Right atrium auricular region (tissue), 2 donors: ENCODE results near the gene RHOBTB1. TPM values are rescaled to one million over a fixed set of nuclear protein-coding genes. Genes with fewer than 3 reads are reported as not detected.

Experiments
- DNase-seq: peaks from one replicate; pipeline ENCODE4 v3.0.0-alpha.2; 2019; ENCODE audit warnings: low spot score
- H3K27ac ChIP-seq, 2 donors: fragments of 200-600 bp; sonication (generic); 1 replicate in 1 of 2; 2 replicates in 1 of 2; pipeline ENCODE4 v1.5.1; 2016 to 2019
- H3K27me3 ChIP-seq, 2 donors: fragments of 200-600 bp; sonication (generic); one replicate each; pipeline versions ENCODE4 v1.5.1 to v1.6.0; 2017 to 2019
- H3K36me3 ChIP-seq: fragments of 200-600 bp; sonication (generic); one replicate; pipeline ENCODE4 v1.5.1; 2016
- H3K4me1 ChIP-seq, 2 donors: fragments of 200-600 bp; sonication (generic); one replicate each; pipeline versions ENCODE4 v1.5.1 to v1.6.0; 2017 to 2019
- H3K4me3 ChIP-seq, 2 donors: fragments of 200-600 bp; sonication (generic); 1 replicate in 1 of 2; 2 replicates in 1 of 2; pipeline ENCODE4 v1.5.1; 2017 to 2019; ENCODE audit warnings: mild to moderate bottlenecking in 1 of 2, moderate library complexity in 1 of 2
- H3K9me3 ChIP-seq, 2 donors: fragments of 200-600 bp; sonication (generic); one replicate each; pipeline ENCODE4 v1.5.1; 2019
- CTCF ChIP-seq, 2 donors: fragments of 200-600 bp; sonication (generic); IDR thresholded peaks; one replicate each; pipeline ENCODE4 v1.5.1; 2019; ENCODE audit warnings: antibody characterized with exemption in 2 of 2
- total RNA-seq, 2 donors: library from RNA; depleted of rRNA; stranded (reverse); fragments of >200 nt; gene quantifications; one replicate each; pipeline ENCODE4 v1.1.0, GENCODE V29; 2016

RHOBTB1 gene
- total RNA-seq, 2 donors from 2014 or later = 13.2 to 16.8 TPM

GRCh38 chr10:60963441-60964256 lies 19.7 kb upstream of the RHOBTB1 start:
- peaks cover 0 to 23% of the 10 kb centered on the region in 2 donors for H3K4me1 ChIP-seq
- H3K4me3 ChIP-seq = no peak overlapping the region
- peak overlapping the region in 1 of 2 donors; percentile 34 for H3K27ac ChIP-seq
- no peaks in the 10 kb centered on the region for H3K9me3 ChIP-seq
- no peak for TF ChIP-seq CTCF (IDR thresholded peaks at IDR 0.05)
- H3K36me3 ChIP-seq = no peaks in the 10 kb centered on the region
- H3K27me3 ChIP-seq = no peaks in the 10 kb centered on the region
- DNase-seq = no peak

GRCh38 chr10:60962946-60963345 lies 19.0 kb upstream of the RHOBTB1 start:
- Histone ChIP-seq H3K36me3 (no peaks in the 10 kb centered on the region), H3K4me3 (no peak overlapping the region), H3K27me3 (no peaks in the 10 kb centered on the region), H3K4me1 (peaks cover 0 to 23% of the 10 kb centered on the region in 2 donors), H3K27ac (no peak overlapping the region), H3K9me3 (no peaks in the 10 kb centered on the region)
- no peak for TF ChIP-seq CTCF (IDR thresholded peaks at IDR 0.05)
- DNase-seq = no peak

- Histone ChIP-seq H3K27ac (no peak overlapping the region), H3K36me3 (no peaks in the 10 kb centered on the region), H3K4me3 (no peak overlapping the region), H3K9me3 (no peaks in the 10 kb centered on the region), H3K27me3 (no peaks in the 10 kb centered on the region), H3K4me1 (peaks cover 0 to 23% of the 10 kb centered on the region in 2 donors)
- TF ChIP-seq CTCF (IDR thresholded peaks at IDR 0.05) = no peak
- no peak for DNase-seq
Measured at GRCh38 chr10:60960913-60961312, 16.9 kb upstream of the RHOBTB1 start.

GRCh38 chr10:60960031-60960430 lies 16.0 kb upstream of the RHOBTB1 start:
- peaks cover 0 to 22% of the 10 kb centered on the region in 2 donors for H3K4me1 ChIP-seq
- H3K27me3 ChIP-seq = no peaks in the 10 kb centered on the region
- no peaks in the 10 kb centered on the region for H3K36me3 ChIP-seq
- TF ChIP-seq CTCF (IDR thresholded peaks at IDR 0.05) = no peak
- no peaks in the 10 kb centered on the region for H3K9me3 ChIP-seq
- H3K4me3 ChIP-seq = no peak overlapping the region
- no peak overlapping the region for H3K27ac ChIP-seq
- DNase-seq = no peak

GRCh38 chr10:60958892-60959601 lies 15.1 kb upstream of the RHOBTB1 start:
- peaks cover 0 to 12% of the 10 kb centered on the region in 2 donors for H3K4me1 ChIP-seq
- no peak for TF ChIP-seq CTCF (IDR thresholded peaks at IDR 0.05)
- DNase-seq = no peak
- H3K27me3 ChIP-seq = no peaks in the 10 kb centered on the region
- H3K9me3 ChIP-seq = no peaks in the 10 kb centered on the region
- no peak overlapping the region for H3K27ac ChIP-seq
- no peak overlapping the region for H3K4me3 ChIP-seq
- no peaks in the 10 kb centered on the region for H3K36me3 ChIP-seq
